Fibroblast of lung (primary cell): ENCODE measurements around the gene SPON1.

Experiments
- EZH2 ChIP-seq: IDR thresholded peaks from 2 replicates; pipeline ENCODE4 v1.5.1; 2012; ENCODE audit warnings: low read length, control low read depth, mild to moderate bottlenecking; ENCODE audit errors: missing control alignments
- TF ChIP-seq, protein P1 (sequence below), 2 donors: IDR thresholded peaks in 1 of 2; conservative IDR thresholded peaks in 1 of 2; 1 replicate in 1 of 2; 2 replicates in 1 of 2; pipeline ENCODE4 v1.5.1; 2011 to 2012; ENCODE audit warnings: low read length in 2 of 2, control low read depth in 1 of 2, inconsistent platforms in 1 of 2, low read depth in 1 of 2, mild to moderate bottlenecking in 1 of 2

DNA sequence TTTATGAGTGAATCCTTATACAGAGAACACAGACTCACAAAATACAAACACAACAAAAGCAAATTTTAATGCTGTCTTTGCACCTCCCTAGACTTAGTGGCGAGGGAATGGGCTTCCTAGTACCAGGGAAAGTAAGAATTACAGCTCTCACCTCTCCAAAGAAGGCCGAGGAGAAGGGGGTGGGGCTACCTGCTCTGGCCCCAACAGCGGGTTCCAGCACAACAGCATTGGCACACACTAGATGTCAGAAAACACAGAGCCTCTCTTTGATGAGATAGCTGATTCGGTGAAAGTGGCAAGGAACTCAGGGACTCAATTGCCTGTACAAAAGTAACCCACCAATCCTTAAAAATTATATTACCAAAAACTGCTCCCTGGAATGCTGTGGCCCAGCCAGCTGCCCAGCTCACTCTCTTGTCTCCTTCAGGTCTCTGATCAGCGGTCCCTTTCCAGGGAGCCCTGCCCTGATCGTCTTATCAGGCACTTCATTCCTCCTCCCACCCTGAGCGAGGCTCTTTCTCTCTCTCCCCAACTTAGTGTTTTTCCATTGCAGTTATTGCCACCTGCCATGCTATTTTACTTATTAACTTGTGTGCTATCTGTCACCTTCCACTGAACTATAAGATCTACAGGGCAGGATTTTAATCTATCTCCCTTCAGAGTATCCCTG lies 30.7 kb downstream of the SPON1 start:
- TF ChIP-seq, protein P1, sequence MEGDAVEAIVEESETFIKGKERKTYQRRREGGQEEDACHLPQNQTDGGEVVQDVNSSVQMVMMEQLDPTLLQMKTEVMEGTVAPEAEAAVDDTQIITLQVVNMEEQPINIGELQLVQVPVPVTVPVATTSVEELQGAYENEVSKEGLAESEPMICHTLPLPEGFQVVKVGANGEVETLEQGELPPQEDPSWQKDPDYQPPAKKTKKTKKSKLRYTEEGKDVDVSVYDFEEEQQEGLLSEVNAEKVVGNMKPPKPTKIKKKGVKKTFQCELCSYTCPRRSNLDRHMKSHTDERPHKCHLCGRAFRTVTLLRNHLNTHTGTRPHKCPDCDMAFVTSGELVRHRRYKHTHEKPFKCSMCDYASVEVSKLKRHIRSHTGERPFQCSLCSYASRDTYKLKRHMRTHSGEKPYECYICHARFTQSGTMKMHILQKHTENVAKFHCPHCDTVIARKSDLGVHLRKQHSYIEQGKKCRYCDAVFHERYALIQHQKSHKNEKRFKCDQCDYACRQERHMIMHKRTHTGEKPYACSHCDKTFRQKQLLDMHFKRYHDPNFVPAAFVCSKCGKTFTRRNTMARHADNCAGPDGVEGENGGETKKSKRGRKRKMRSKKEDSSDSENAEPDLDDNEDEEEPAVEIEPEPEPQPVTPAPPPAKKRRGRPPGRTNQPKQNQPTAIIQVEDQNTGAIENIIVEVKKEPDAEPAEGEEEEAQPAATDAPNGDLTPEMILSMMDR (conservative IDR thresholded peaks at IDR 0.05 in 1 of 2, IDR thresholded peaks at IDR 0.05 in 1 of 2; ENCODE audit: low read depth in 1 of 2, low read length in 2 of 2), result no peak
- no peak for TF ChIP-seq EZH2
